HEK293 (cell line): ENCODE data around the gene NMNAT1.

Experiments used
- CTCF ChIP-seq: fragments of 450-650 bp; formaldehyde crosslinking; IDR thresholded peaks from 2 replicates; pipeline ENCODE4 v1.5.1; 2016; ENCODE audit warnings: missing biosample characterization, missing genetic modification characterization
- GLIS1 ChIP-seq: fragments of 450-650 bp; formaldehyde crosslinking; IDR thresholded peaks from 2 replicates; pipeline ENCODE4 v1.5.1; 2016; ENCODE audit warnings: missing biosample characterization, missing genetic modification characterization
- MEIS1 ChIP-seq: sonication (generic); formaldehyde crosslinking; IDR thresholded peaks from 2 replicates; pipeline ENCODE4 v1.8.1; 2022; ENCODE audit warnings: missing genetic modification reagents, mild to moderate bottlenecking, borderline replicate concordance
- REST ChIP-seq: fragments of 450-650 bp; formaldehyde crosslinking; IDR thresholded peaks from 2 replicates; pipeline ENCODE4 v1.5.1; 2016; ENCODE audit warnings: missing biosample characterization, missing genetic modification characterization
- ZBTB1 ChIP-seq: fragments of 450-650 bp; formaldehyde crosslinking; IDR thresholded peaks from 2 replicates; pipeline ENCODE4 v1.5.1; 2016; ENCODE audit warnings: missing biosample characterization, missing genetic modification characterization
- ZNF404 ChIP-seq: fragments of 450-650 bp; formaldehyde crosslinking; IDR thresholded peaks from 2 replicates; pipeline ENCODE4 v1.5.1; 2017; ENCODE audit warnings: missing biosample characterization, missing genetic modification characterization

GRCh38 chr1:9996624-9997582 lies 53.6 kb downstream of the NMNAT1 start, which contains the start of gene RBP7:
- no peak for TF ChIP-seq ZBTB1 (tag by site-specific recombination)
- TF ChIP-seq CTCF, result peak; percentile 40; the same call in 1 of the 2 replicates
- TF ChIP-seq REST (tag by site-specific recombination), result no peak
- TF ChIP-seq ZNF404 (tag by site-specific recombination), result no peak
- no peak; the same call in 1 of the 2 replicates for TF ChIP-seq GLIS1 (tag by site-specific recombination)
- TF ChIP-seq MEIS1, result no peak
